PC-9 (cell line): ENCODE measurements around the gene SNX20.

Experiments used
- EZH2 ChIP-seq: fragments of 200-600 bp; sonication (generic); IDR thresholded peaks from 2 replicates; pipeline ENCODE4 v1.8.0; 2017; ENCODE audit warnings: antibody characterized with exemption, low read depth
- TF ChIP-seq, protein P1 (sequence below): fragments of 200-600 bp; sonication (generic); conservative IDR thresholded peaks from 2 replicates; pipeline ENCODE4 v1.6.1; 2017; ENCODE audit warnings: mixed run types, antibody characterized with exemption, mild to moderate bottlenecking, moderate library complexity

DNA sequence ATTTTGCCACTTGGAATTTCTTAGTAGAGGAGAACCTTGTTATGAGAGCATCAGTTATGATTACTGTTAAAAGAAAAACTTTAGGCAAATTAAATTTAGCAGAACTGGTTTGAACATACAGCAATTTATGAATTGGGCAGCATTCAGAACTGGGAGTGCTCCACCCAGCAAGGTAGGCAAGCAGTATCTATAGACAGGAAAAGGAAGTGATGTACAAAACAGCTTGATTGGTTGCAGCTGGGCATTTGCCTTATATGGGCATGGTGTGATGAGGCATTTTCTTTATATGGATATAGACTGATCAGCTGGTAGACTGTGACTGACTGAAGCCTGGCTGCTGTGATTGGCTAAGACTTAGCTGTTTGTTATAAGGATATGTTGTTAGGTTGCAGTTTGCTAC is 43.2 kb upstream of the SNX20 start:
- TF ChIP-seq, protein P1, sequence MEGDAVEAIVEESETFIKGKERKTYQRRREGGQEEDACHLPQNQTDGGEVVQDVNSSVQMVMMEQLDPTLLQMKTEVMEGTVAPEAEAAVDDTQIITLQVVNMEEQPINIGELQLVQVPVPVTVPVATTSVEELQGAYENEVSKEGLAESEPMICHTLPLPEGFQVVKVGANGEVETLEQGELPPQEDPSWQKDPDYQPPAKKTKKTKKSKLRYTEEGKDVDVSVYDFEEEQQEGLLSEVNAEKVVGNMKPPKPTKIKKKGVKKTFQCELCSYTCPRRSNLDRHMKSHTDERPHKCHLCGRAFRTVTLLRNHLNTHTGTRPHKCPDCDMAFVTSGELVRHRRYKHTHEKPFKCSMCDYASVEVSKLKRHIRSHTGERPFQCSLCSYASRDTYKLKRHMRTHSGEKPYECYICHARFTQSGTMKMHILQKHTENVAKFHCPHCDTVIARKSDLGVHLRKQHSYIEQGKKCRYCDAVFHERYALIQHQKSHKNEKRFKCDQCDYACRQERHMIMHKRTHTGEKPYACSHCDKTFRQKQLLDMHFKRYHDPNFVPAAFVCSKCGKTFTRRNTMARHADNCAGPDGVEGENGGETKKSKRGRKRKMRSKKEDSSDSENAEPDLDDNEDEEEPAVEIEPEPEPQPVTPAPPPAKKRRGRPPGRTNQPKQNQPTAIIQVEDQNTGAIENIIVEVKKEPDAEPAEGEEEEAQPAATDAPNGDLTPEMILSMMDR, result no peak
- no peak for TF ChIP-seq EZH2
